Glomerular endothelial cell (primary cell): ENCODE results near the gene ANKRD18B. TPM values are rescaled to one million over a fixed set of nuclear protein-coding genes. Genes with fewer than 3 reads are reported as not detected.
A peak's percentile ranks its signal among the peaks of the same experiment; 100 is the strongest.
"Not testable (repeated sequence)": the region's sequence is repeated elsewhere in the genome, so short reads cannot be mapped to it uniquely, and the experiment has no call there.

ENCODE experiments used
- DNase-seq: peaks from one replicate; pipeline ENCODE4 v3.0.0-alpha.2; 2011; ENCODE audit warnings: low read depth, low spot score; ENCODE audit errors: extremely low read depth
- total RNA-seq: library from RNA; depleted of rRNA; stranded (reverse); fragments of >200 nt; gene quantifications from 2 replicates; pipeline ENCODE4 v1.2.3, GENCODE V29; 2015

ANKRD18B gene
- 0.82 and 0.93 TPM in 2 replicates for total RNA-seq

- DNase-seq, result not testable (repeated sequence)
Measured at GRCh38 chr9:33523397-33524305, at the start of gene ANKRD18B. ANKRD18B (plus strand) TSS chr9:33524251; CDS start chr9:33524490, 239 bp downstream.

GRCh38 chr9:33475357-33475756, 48.7 kb upstream of the ANKRD18B start:
- DNase-seq, result no peak

DNA sequence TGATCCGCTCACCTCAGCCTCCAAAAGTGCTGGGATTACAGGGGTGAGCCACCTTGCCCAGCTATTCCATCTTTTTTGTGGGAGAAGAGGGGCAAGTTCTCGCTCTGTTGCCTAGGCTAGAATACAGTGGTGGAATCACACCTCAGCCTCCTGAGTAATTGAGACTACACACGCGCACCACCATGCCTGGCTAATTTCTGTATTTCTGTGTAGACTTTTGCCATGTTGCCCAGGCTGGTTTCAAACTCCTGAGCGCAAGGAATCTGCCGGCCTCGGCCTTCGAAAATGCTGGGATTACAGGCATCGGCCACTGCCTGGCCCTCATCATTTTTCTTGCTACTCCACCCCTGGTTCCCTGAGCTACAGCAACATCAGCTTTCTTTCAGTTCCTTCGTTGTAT, 47.5 kb upstream of the ANKRD18B start:
- DNase-seq, result no peak

GRCh38 chr9:33480106-33480505, 43.9 kb upstream of the ANKRD18B start:
- DNase-seq, result no peak

- DNase-seq, result no peak
Measured at GRCh38 chr9:33480976-33481375, 43.1 kb upstream of the ANKRD18B start.

- DNase-seq, result not testable (repeated sequence)
Measured at GRCh38 chr9:33485312-33485711, 38.7 kb upstream of the ANKRD18B start.

GRCh38 chr9:33489066-33489465, 35.0 kb upstream of the ANKRD18B start:
- DNase-seq, result no peak

DNA sequence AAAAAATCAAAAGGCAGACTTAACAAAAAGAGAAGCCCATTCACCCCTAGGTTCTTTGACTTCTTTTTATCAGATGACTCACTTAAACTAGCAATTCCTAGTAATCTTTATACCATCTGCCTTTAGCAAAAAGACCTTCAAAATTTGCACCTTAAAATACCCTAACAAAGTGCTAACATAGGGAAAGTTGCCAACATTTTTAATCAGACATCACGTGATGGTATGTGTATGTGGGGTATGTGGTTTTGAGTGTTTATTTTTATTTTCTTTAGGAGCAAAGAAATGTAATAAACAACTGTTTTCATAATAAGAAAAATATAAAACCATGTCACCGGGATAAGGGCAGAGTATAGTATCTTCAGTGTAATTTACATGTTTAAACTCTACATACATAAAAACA, 30.2 kb upstream of the ANKRD18B start:
- DNase-seq, result not testable (repeated sequence)

GRCh38 chr9:33498387-33498786, 25.7 kb upstream of the ANKRD18B start:
- DNase-seq, result no peak

- peak; percentile 83 for DNase-seq
Measured at GRCh38 chr9:33506626-33507370, 17.3 kb upstream of the ANKRD18B start.

DNA sequence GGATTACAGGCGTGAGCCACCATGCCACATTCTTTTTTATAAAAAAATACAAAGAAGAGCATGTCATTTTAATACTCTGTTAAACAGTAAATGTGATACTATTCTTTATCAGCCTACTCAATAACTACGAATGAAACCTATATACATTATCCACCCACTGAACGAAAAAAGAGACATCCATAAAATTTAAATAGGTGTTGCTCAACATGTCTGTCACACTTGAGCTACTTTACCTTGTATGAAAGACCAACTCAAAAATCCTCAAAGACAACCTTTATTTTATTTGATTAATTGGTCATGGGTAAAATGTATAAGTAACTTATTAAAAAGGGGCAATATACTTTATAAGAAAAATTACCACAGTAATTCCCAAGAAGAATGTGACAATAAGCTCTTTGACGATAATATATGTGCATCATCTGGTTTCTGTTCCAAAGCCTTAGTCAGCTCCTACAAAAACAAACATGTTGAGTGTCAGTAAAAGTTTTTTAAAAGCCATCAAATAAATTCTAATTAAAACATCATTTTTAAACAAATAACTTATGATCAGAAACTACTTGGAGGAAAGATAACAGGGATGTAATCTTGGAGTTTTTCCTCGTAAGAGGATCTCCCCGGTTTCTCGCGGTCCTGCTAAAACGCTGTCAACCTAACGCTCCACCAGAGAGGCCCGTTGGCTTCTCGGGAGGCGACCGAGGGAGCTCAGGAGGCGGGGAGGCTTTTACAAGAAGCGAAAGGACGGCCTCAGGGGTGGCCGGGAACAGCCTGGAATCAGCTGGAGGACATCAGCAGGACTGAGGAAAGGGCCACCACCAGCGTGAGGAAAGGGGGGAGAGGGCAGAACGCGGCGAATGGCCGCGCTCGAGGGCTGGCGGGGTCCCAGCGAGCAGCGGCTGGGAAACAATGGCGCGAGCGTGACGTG, 13.5 kb upstream of the ANKRD18B start:
- DNase-seq, result peak; percentile 52

DNA sequence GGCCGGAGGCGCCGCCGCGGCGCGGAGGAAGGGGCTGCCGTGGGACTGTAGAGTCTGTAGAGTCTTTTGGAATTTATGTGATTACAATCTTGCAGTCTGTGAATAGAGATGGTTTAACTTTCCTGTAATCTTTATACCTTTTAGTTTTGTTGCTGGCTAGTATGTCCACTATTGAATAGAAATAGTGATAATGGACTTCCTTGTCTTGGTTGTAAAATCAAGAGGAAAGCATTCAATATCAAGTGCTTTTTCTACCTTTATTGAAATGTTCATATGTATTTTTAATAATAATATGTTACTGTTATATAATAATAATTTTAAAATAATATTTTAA, 12.9 kb upstream of the ANKRD18B start:
- DNase-seq, result not testable (repeated sequence)

DNA sequence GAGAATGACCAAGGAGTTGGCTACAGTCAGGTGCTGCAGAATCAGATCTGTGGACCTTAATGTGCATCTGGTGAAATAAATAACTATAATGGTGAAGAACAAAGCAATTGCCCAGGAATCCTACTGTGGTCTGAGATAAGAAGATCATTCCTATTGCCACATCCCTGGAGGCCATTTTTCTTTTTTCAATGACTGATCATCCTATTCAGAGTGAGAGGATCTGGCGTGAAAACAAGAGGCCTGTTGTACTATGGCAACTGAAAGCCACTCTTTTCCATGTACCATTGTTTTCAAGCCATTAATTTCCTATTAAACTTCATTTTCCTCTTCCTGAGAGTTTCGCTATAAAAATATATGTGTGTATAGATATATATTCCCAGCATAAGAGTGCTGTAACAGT, 11.5 kb upstream of the ANKRD18B start:
- DNase-seq, result not testable (repeated sequence)

DNA sequence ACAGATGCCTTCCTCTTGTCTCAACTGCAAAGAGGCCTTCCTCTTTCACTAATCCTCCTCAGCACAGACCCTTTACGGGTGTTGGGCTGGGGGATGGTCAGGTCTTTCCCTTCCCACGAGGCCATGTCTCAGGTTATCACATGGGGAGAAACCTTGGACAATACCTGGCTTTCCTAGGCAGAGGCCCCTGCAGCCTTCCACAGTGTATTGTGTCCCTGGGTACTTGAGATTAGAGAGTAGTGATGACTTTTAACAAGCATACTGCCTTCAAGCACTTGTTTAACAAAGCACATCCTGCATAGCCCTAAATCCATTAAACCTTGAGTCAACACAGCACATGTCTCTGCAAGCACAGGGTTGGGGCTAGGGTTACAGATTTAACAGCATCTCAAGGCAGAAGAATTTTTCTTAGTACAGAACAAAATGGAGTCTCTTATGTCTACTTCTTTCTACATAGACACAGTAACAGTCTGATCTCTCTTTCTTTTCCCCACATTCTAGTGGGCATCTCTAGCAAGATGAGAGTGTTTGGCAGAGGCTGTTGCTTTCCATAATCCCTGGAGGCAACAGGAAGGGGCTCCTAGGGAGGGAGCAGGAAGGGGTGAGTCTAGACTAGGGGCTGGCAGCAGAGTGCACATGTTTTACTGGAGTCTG, 8.6 kb upstream of the ANKRD18B start:
- DNase-seq, result not testable (repeated sequence)

DNA sequence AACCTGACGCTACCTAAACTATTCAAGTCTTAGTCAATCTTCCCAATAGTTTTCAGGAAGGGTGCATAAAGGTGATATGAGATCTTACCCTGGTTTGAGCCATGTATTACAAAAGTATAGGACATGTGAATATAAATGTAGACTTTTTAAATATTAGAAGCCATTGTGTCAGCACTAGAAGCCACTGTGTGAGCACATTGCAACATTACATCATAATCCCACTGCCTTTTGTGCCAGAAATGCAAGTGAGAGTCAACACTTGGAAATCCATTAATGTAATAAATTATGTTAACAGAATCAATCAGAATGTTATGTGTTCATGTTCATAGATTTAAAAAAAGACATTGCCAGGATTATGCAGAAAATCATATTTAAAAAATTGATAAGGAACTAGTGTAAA, 7.7 kb upstream of the ANKRD18B start:
- DNase-seq, result not testable (repeated sequence)

DNA sequence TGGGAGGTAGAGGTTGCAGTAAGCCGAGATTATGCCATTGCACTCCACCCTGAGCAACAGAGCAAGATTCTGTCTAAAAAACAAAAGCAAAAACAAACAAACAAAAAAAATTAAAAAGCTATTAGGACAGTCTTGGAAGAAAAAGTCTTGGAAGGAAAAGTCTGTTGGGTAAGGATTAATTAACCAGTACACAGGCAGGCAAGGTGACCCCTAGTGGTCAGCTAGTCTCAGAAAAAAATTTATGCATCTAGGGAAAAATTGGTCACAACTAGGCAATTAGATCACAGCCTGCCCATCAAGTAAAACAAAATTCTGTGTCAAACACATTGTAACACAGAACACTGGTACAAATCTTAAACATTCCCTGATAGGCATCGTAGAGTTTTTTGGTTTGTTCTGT, 6.7 kb upstream of the ANKRD18B start:
- no peak for DNase-seq

- not testable (repeated sequence) for DNase-seq
Measured at GRCh38 chr9:33517934-33518577, 6.0 kb upstream of the ANKRD18B start.

DNA sequence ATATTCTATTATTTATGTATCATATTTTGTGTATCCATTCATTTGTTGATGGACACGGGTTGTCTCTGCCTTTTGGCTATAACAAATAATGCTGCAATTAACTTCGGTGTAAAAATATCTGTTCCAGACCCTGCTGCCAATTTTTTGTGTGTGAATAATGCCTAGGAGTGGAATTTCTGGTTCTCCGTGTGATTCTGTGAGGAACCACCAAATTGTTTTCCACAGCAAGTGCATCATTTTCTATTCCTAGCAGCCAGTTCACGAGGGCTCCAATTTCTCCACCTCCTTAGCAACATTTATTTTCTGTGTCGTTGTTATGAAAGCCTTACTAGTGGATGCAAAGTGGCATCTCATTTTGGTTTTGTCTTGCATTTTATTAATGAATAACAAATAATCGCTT, 2.2 kb upstream of the ANKRD18B start:
- not testable (repeated sequence) for DNase-seq

- DNase-seq, result no peak
Measured at GRCh38 chr9:33524306-33524947, 376 bp downstream of the ANKRD18B start.
